Measurements from ENCODE around the gene SMIM9. TPM values are rescaled to one million over a fixed set of nuclear protein-coding genes. Genes with fewer than 3 reads are reported as not detected.
A peak's percentile ranks its signal among the peaks of the same experiment; 100 is the strongest.

The SMIM9 gene
- polyA plus RNA-seq, 3 donors = not detected

DNA sequence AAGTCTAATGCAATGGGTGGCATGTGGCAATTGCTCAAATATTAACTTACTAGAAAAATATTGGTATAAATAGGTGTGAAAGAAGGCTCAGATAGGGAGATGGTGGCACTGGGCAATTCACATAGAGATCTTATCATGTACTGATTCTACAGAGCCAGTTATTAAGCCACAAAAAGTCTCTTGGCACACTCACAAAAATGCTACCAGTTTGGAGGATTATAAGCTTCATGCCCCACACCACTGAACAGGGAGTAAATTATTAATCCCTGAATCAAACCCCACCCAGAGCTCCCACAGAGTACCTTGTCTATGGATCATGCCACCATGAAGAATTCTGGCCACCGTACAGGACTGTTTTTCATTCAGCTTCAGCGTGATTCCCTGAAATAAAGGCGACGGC lies 43.0 kb downstream of the SMIM9 start:
- peaks cover 44 to 48% of the 10 kb centered on the region in 2 donors for H3K36me3 Mint-ChIP-seq
- Histone ChIP-seq H3K4me3 (replicated peaks in 1 of 3; ENCODE audit: low read depth in 2 of 3, low read length in 3 of 3) (no peak overlapping the region), H3K4me2 (replicated peaks; ENCODE audit: extremely low read depth, low read length, poor library complexity, severe bottlenecking) (no peak overlapping the region), H2AFZ (ENCODE audit: insufficient read depth, low read depth, low read length, poor library complexity, severe bottlenecking) (no peak overlapping the region), H3K27me3 (ENCODE audit: control insufficient read depth in 2 of 2, insufficient read depth in 2 of 2, low read length in 2 of 2) (no peaks in the 10 kb centered on the region), H3K79me2 (ENCODE audit: insufficient read depth, low read length) (peaks cover 65% of the 10 kb centered on the region), H4K20me1 (ENCODE audit: insufficient read depth, low read length) (no peaks in the 10 kb centered on the region), H3K9me3 (replicated peaks in 1 of 2; ENCODE audit: control insufficient read depth in 1 of 2, insufficient read depth in 1 of 2, low read length in 2 of 2) (no peaks in the 10 kb centered on the region), H3K9ac (ENCODE audit: insufficient read depth, low read length, poor library complexity, severe bottlenecking) (no peak overlapping the region), H3K36me3 (replicated peaks in 1 of 2; ENCODE audit: control insufficient read depth in 1 of 2, insufficient read depth in 2 of 2, low read length in 2 of 2) (peaks cover 18 to 39% of the 10 kb centered on the region in 2 donors), H3K4me1 (ENCODE audit: control insufficient read depth in 1 of 2, insufficient read depth in 2 of 2, low read length in 2 of 2) (peaks cover 21 to 22% of the 10 kb centered on the region in 2 donors), H3K27ac (ENCODE audit: low read depth in 1 of 2, low read length in 2 of 2) (peak overlapping the region in 1 of 2 donors; percentile 4)
- intact Hi-C loops (cut with micrococcal nuclease) = no loop called here
- WGBS (ENCODE audit: insufficient coverage) = no CpG with 5 or more reads among the region's 4 CpGs
- no peak for DNase-seq
- H3K27ac Mint-ChIP-seq = peak overlapping the region in 1 of 7 donors; percentile 32
- H3K27me3 Mint-ChIP-seq (ENCODE audit: low read depth in 3 of 3) = peaks cover 0 to 1% (median 0%) of the 10 kb centered on the region in 3 donors
- H3K4me1 Mint-ChIP-seq = peaks cover 18% of the 10 kb centered on the region
- no peak for TF ChIP-seq CTCF (IDR thresholded peaks at IDR 0.05)
- H3K9me3 Mint-ChIP-seq = peaks cover 0 to 2% (median 0%) of the 10 kb centered on the region in 7 donors
- H3K4me3 Mint-ChIP-seq = no peak overlapping the region

DNA sequence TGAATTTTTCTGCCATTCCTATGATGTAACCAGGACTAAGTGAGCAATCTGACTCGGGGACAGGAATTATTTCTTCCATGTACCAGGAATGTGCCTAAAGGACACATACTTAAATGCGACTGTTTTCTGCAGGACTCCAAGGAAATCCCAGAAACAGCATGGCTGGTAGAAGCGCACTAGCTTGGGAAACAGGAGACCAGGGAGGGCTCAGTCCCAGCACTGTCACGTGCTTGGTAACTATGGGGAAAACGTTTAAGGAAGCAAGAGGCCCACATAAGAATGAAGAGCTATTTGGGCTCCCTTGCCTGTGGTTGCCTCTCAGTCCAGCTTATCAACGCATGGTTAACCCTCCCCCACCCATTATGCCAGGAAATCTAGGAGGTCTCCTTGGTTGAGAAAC lies 48.7 kb downstream of the SMIM9 start:
- peaks cover 27% of the 10 kb centered on the region for H3K4me1 Mint-ChIP-seq
- DNase-seq = no peak
- H3K27me3 Mint-ChIP-seq (ENCODE audit: low read depth in 3 of 3) = peaks cover 0 to 2% (median 1%) of the 10 kb centered on the region in 3 donors
- no peaks in the 10 kb centered on the region for H3K27me3 ChIP-seq (ENCODE audit: control insufficient read depth in 2 of 2, insufficient read depth in 2 of 2, low read length in 2 of 2)
- H3K9ac ChIP-seq (ENCODE audit: insufficient read depth, low read length, poor library complexity, severe bottlenecking) = no peak overlapping the region
- peaks cover 5% of the 10 kb centered on the region for H4K20me1 ChIP-seq (ENCODE audit: insufficient read depth, low read length)
- intact Hi-C loops (cut with micrococcal nuclease) = loop anchor here in 1 of 2 donors (10.0 kb wide), 1 partner anchor 49 kb away; the partner anchor contains the start of gene SMIM9
- H3K9me3 Mint-ChIP-seq = no peaks in the 10 kb centered on the region
- no peak overlapping the region for H3K4me3 ChIP-seq (replicated peaks in 1 of 3; ENCODE audit: low read depth in 2 of 3, low read length in 3 of 3)
- WGBS (ENCODE audit: insufficient coverage) = no CpG with 5 or more reads among the region's 6 CpGs
- H3K27ac Mint-ChIP-seq = peak overlapping the region in 2 of 7 donors; percentile 55 to 67
- H3K4me1 ChIP-seq (ENCODE audit: control insufficient read depth in 1 of 2, insufficient read depth in 2 of 2, low read length in 2 of 2) = peaks cover 23 to 25% of the 10 kb centered on the region in 2 donors
- H3K79me2 ChIP-seq (ENCODE audit: insufficient read depth, low read length) = peaks cover 9% of the 10 kb centered on the region
- H3K36me3 Mint-ChIP-seq = peaks cover 59 to 75% of the 10 kb centered on the region in 2 donors
- H3K36me3 ChIP-seq (replicated peaks in 1 of 2; ENCODE audit: control insufficient read depth in 1 of 2, insufficient read depth in 2 of 2, low read length in 2 of 2) = peaks cover 25 to 50% of the 10 kb centered on the region in 2 donors
- H2AFZ ChIP-seq (ENCODE audit: insufficient read depth, low read depth, low read length, poor library complexity, severe bottlenecking) = no peak overlapping the region
- no peak for TF ChIP-seq CTCF (IDR thresholded peaks at IDR 0.05)
- peak overlapping the region in 1 of 2 donors; percentile 7 for H3K27ac ChIP-seq (ENCODE audit: low read depth in 1 of 2, low read length in 2 of 2)
- no peaks in the 10 kb centered on the region for H3K9me3 ChIP-seq (replicated peaks in 1 of 2; ENCODE audit: control insufficient read depth in 1 of 2, insufficient read depth in 1 of 2, low read length in 2 of 2)
- H3K4me3 Mint-ChIP-seq = no peak overlapping the region
- H3K4me2 ChIP-seq (replicated peaks; ENCODE audit: extremely low read depth, low read length, poor library complexity, severe bottlenecking) = no peak overlapping the region

Data from CD14-positive monocyte (primary cell).